Endothelial cell of umbilical vein (primary cell): ENCODE results near the gene FECH. TPM values are rescaled to one million over a fixed set of nuclear protein-coding genes. Genes with fewer than 3 reads are reported as not detected.

Experiments used
- BruUV-seq: library from RNA; stranded (reverse); fragments of 400-500 nt; replicated peaks from 2 replicates; lab custom pipeline; 2021; lab: Mats Ljungman, UMichigan
- CTCF ChIA-PET: fragments of 300-600, 350-600 bp; sonication (Branson Sonifier 250); formaldehyde crosslinking; loops from one replicate; lab custom pipeline; 2021; ENCODE audit warnings: antibody characterized with exemption, inconsistent platforms; lab: Charles Lee
- POLR2A ChIA-PET: fragments of 300-600, 350-600 bp; sonication (Branson Sonifier 250); formaldehyde crosslinking; loops from one replicate; lab custom pipeline; 2021; ENCODE audit warnings: antibody characterized with exemption, inconsistent platforms; lab: Charles Lee
- DNase-seq: peaks from one replicate; pipeline ENCODE4 v3.0.0-alpha.2; 2011; ENCODE audit warnings: low read depth, low spot score
- FAIRE-seq: peaks from 2 replicates; lab custom pipeline; 2011; peaks lifted over from hg19 to GRCh38; lab: Jason Lieb, UNC
- H2AFZ ChIP-seq: 2 replicates; pipeline ENCODE4 v1.6.0; 2012; ENCODE audit warnings: low read depth, low read length, control low read depth, inconsistent platforms
- H3K27ac ChIP-seq: 2 replicates; pipeline ENCODE4 v1.5.1; 2011; ENCODE audit warnings: low read depth, mild to moderate bottlenecking, control low read depth, low read length, moderate library complexity; ENCODE audit not compliant: insufficient read depth
- H3K27me3 ChIP-seq, 2 experiments: 2 replicates each; pipeline versions ENCODE4 v1.6.0 to v1.6.1; 2011; ENCODE audit warnings: low read length in 2 of 2, mixed read lengths in 1 of 2; ENCODE audit not compliant: control insufficient read depth in 2 of 2, insufficient read depth in 2 of 2
- H3K36me3 ChIP-seq, 2 experiments: 2 replicates in 1 of 2; 3 replicates in 1 of 2; pipeline ENCODE4 v1.5.1; 2011; ENCODE audit warnings: low read length in 2 of 2, mild to moderate bottlenecking in 1 of 2, moderate library complexity in 1 of 2; ENCODE audit not compliant: control insufficient read depth in 2 of 2, insufficient read depth in 2 of 2; ENCODE audit errors: extremely low read depth in 1 of 2
- H3K4me1 ChIP-seq: 3 replicates; pipeline ENCODE4 v1.5.1; 2011; ENCODE audit warnings: mild to moderate bottlenecking, low read length; ENCODE audit not compliant: control insufficient read depth, insufficient read depth; ENCODE audit errors: extremely low read depth
- H3K4me2 ChIP-seq: 2 replicates; pipeline ENCODE4 v1.6.1; 2011; ENCODE audit warnings: low read length, control low read depth, mixed read lengths; ENCODE audit not compliant: insufficient read depth
- H3K4me3 ChIP-seq, 3 experiments: fragments of 200-600 bp in 1 of 3; sonication (generic), shearing (Covaris generic) in 1 of 3; replicated peaks in 1 of 3; 2 replicates each; pipeline ENCODE4 v1.5.1; 2011 to 2016; ENCODE audit warnings: control low read depth in 3 of 3, low read length in 3 of 3, mild to moderate bottlenecking in 2 of 3, inconsistent platforms in 1 of 3, low read depth in 1 of 3, moderate library complexity in 1 of 3; ENCODE audit not compliant: insufficient read depth in 1 of 3
- H3K79me2 ChIP-seq: 2 replicates; pipeline ENCODE4 v1.6.0; 2012; ENCODE audit warnings: low read length, inconsistent platforms; ENCODE audit not compliant: control insufficient read depth, insufficient read depth
- H3K9ac ChIP-seq: replicated peaks from 2 replicates; pipeline ENCODE3; 2011; ENCODE audit warnings: low read length, control low read depth; ENCODE audit not compliant: insufficient read depth; ENCODE audit errors: extremely low read depth
- H3K9me1 ChIP-seq: replicated peaks from 3 replicates; pipeline ENCODE4 v1.6.0; 2011; ENCODE audit warnings: mild to moderate bottlenecking, low read length; ENCODE audit not compliant: control insufficient read depth, insufficient read depth; ENCODE audit errors: extremely low read depth
- H3K9me3 ChIP-seq: replicated peaks from 2 replicates; pipeline ENCODE4 v1.5.1; 2012; ENCODE audit warnings: low read length, inconsistent platforms; ENCODE audit not compliant: control insufficient read depth, insufficient read depth
- H4K20me1 ChIP-seq: replicated peaks from 2 replicates; pipeline ENCODE3; 2011; ENCODE audit warnings: mild to moderate bottlenecking, low read length; ENCODE audit not compliant: control insufficient read depth, insufficient read depth; ENCODE audit errors: extremely low read depth
- CTCF ChIP-seq, 2 donors: IDR thresholded peaks; 1 replicate in 1 of 2; 2 replicates in 1 of 2; pipeline ENCODE4 v1.5.1; 2011; ENCODE audit warnings: low read length in 2 of 2, mild to moderate bottlenecking in 2 of 2, moderate library complexity in 2 of 2, control low read depth in 1 of 2, inconsistent platforms in 1 of 2, low read depth in 1 of 2; ENCODE audit not compliant: insufficient read depth in 1 of 2; ENCODE audit errors: extremely low read depth in 1 of 2
- EZH2 ChIP-seq: IDR thresholded peaks from 2 replicates; pipeline ENCODE4 v1.6.1; 2012; ENCODE audit warnings: borderline replicate concordance, low read depth, mild to moderate bottlenecking, moderate library complexity, low read length, inconsistent platforms; ENCODE audit not compliant: severe bottlenecking
- FOS ChIP-seq: IDR thresholded peaks from 2 replicates; pipeline ENCODE4 v1.6.1; 2011; ENCODE audit warnings: mild to moderate bottlenecking, low read length, moderate library complexity, borderline replicate concordance; ENCODE audit not compliant: insufficient read depth
- GATA2 ChIP-seq: IDR thresholded peaks from 2 replicates; pipeline ENCODE4 v1.7.0; 2011; ENCODE audit warnings: low read depth, mild to moderate bottlenecking, moderate library complexity, mixed read lengths, low read length; ENCODE audit not compliant: insufficient read length, insufficient read depth
- JUN ChIP-seq: IDR thresholded peaks from 2 replicates; pipeline ENCODE4 v1.6.1; 2011; ENCODE audit warnings: borderline replicate concordance, low read depth; ENCODE audit not compliant: insufficient read length, insufficient read depth
- MYC ChIP-seq: IDR thresholded peaks from one replicate; pipeline ENCODE4 v1.6.1; 2011; ENCODE audit warnings: mild to moderate bottlenecking, low read depth, low read length
- POLR2A ChIP-seq: IDR thresholded peaks from 2 replicates; pipeline ENCODE4 v1.6.1; 2012; ENCODE audit warnings: low read depth, mild to moderate bottlenecking, control low read depth, low read length
- POLR2AphosphoS5 ChIP-seq: IDR thresholded peaks from 2 replicates; pipeline ENCODE4 v1.6.1; 2012; ENCODE audit warnings: low read depth, mild to moderate bottlenecking, control low read depth, low read length, moderate library complexity; ENCODE audit not compliant: insufficient read depth
- dilution Hi-C: fragments of 300-500 bp; cut with MboI; formaldehyde crosslinking; loops from one replicate; pipeline ENCODE4 v1.15.0; 2019; ENCODE audit warnings: low sequenced_read_pairs; ENCODE audit not compliant: extremely low pct_ligation_motif_present
- intact Hi-C: fragments of 100-400 bp; cut with micrococcal nuclease; formaldehyde crosslinking; loops from one replicate; pipeline ENCODE4 v1.10.0; 2022
- polyA plus RNA-seq, 4 experiments: library from polyadenylated mRNA; depleted of rRNA in 3 of 4; stranded (reverse) in 3 of 4; unstranded in 1 of 4; fragments of >200 nt; gene quantifications; 2 replicates each; pipeline versions ENCODE4 v1.2.1 to v1.2.3, GENCODE V29; 2011 to 2012; ENCODE audit warnings: missing spikeins in 1 of 4
- total RNA-seq: library from RNA; stranded (reverse); gene quantifications from 2 replicates; pipeline ENCODE4 v1.2.3, GENCODE V29; 2021
- TF ChIP-seq, protein P1 (sequence below): IDR thresholded peaks from 2 replicates; pipeline ENCODE4 v1.6.1; 2011; ENCODE audit not compliant: insufficient read depth, insufficient read length

The FECH gene
- total and polyA plus RNA-seq, 2 donors (not counting 3 experiments of a cell fraction or from before 2014, with no cell fraction given) = 25.3 to 27.9 TPM

DNA sequence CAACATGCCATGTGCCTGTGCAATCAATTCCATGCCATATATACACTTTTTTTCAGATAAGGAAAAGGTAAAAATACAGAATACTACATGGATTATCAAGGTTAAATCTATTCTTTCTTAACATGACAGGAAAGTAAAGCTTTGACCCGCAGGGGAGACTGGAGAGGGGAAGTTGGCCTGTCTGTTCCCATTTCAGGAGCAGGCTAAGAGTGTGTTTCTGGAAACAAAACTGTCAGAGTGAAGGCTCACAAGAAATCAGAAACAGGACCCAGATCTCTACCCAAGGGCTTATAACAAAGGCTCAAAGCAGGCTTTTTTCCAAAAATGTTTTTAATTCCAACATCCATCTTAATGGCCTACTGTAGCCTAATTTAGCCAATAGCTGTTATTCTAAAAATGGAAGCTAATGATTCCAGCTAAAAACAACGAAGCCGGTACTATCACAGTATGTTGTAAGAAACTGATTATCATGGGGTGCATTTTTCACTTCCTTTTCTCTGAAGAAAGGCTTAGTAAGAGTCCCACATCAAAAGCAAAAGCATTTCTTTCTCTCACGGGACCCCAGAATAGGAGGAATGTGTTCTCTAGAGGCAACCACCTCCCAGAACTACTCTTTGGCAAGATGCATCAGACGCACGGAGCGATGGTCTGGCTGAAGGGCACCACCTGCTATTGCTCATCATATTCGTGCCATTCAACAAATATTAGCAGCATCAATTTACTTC is 41.4 kb downstream of the FECH start:
- no peaks in the 10 kb centered on the region for H3K27me3 ChIP-seq
- dilution Hi-C loops = no loop called here
- H3K4me2 ChIP-seq = no peak overlapping the region
- no TSS peak for BruUV-seq
- TF ChIP-seq JUN (no peak), POLR2AphosphoS5 (no peak), EZH2 (no peak), GATA2 (no peak), CTCF (IDR thresholded peaks at IDR 0.05; ENCODE audit: extremely low read depth in 1 of 2, insufficient read depth in 1 of 2, low read depth in 1 of 2, low read length in 2 of 2) (no peak), FOS (no peak), MYC (no peak), POLR2A (no peak)
- TF ChIP-seq, protein P1, sequence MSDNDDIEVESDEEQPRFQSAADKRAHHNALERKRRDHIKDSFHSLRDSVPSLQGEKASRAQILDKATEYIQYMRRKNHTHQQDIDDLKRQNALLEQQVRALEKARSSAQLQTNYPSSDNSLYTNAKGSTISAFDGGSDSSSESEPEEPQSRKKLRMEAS = no peak
- H3K9me3 ChIP-seq = no peaks in the 10 kb centered on the region
- ChIA-PET CTCF (interaction anchor here (0.9 kb wide), 1 partner anchor 17 kb away, joined by 3 read pairs; no protein-coding TSS in a partner anchor), POLR2A (no interaction called here)
- no peak for FAIRE-seq
- peaks cover 0 to 2% of the 10 kb centered on the region in 2 experiments for H3K36me3 ChIP-seq
- no peak overlapping the region for H3K4me3 ChIP-seq
- intact Hi-C loops = no loop called here
- no peak overlapping the region for H2AFZ ChIP-seq
- H4K20me1 ChIP-seq = no peaks in the 10 kb centered on the region
- no peaks in the 10 kb centered on the region for H3K79me2 ChIP-seq
- H3K27ac ChIP-seq = no peak overlapping the region
- no peak overlapping the region for H3K9ac ChIP-seq
- H3K4me1 ChIP-seq = no peaks in the 10 kb centered on the region
- no peak for DNase-seq
- no peaks in the 10 kb centered on the region for H3K9me1 ChIP-seq
